ENCODE data around the gene SRM. TPM values are rescaled to one million over a fixed set of nuclear protein-coding genes. Genes with fewer than 3 reads are reported as not detected.
"Not testable (repeated sequence)": the region's sequence is repeated elsewhere in the genome, so short reads cannot be mapped to it uniquely, and the experiment has no call there.

SRM gene
- total RNA-seq, 8 experiments from 2014 or later = 42.6 to 256 (median 75.3) TPM

DNA sequence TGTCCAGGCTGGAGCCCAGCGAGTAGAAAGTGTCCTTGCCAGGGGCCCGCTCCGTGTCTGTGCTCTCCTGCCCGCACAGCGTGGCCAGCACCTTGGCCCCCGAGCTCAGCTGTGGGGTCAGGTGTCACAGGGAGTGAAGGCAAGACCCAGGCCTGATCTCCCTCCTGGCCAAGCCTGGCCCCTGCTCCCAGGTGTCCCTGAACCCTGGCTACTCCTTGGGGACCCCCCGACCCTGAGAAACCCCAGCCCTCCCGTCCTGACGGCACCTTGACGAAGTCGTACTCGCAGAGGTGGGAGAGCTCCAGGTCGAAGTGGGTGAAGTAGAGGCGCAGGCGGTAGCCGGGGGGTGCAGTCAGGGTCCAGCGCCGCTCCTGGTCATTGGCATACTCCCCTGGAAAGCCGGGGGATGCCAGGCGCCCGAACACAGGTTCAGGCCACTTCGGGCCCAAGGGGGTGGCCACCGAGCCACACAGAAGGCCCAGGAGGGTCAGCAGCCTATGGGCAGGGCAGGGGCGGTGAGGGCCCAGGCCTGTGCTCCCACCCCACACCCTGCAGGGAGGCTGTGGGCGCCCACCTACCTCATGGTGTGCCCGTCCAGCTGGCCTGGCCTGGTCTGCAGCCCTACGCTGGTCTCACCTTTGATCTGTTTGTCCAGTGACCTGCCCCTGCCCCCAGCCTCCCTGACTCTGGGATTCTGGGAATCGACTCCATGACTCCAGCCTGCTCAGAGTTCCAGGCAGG lies 13.0 kb downstream of the SRM start, which contains the start of gene MASP2:
Gene MASP2 (minus strand): TSS at position 615 of the 741 bp plus-strand sequence. CDS start 32 bp downstream, at position 583.
- peak in 5 of 8 experiments; percentile 3 to 25 (median 12) for ATAC-seq (replicated peaks in 6 of 8)
- Histone ChIP-seq H3K4me1 (replicated peaks in 1 of 2) (peaks cover 0 to 3% of the 10 kb centered on the region in 2 donors), H3K4me3 (no peak within 1 kb of the TSS), H3K27ac (no peak within 1 kb of the TSS)
- 63 to 100% (median 94%) methylated on average over 2 to 14 of the region's 28 CpGs; no CpG with 5 or more reads in 3 of the 10 experiments for WGBS, 10 experiments
- in situ Hi-C loops (cut with MboI; ENCODE audit: low pct_unique_long_range_greater_than_20kb in 2 of 9, low sequenced_read_pairs in 9 of 9, unreplicated experiment in 9 of 9) = loop anchor here in 4 of 9 experiments (25.0 kb wide), 1 partner anchor 591 kb away; no protein-coding TSS in a partner anchor

DNA sequence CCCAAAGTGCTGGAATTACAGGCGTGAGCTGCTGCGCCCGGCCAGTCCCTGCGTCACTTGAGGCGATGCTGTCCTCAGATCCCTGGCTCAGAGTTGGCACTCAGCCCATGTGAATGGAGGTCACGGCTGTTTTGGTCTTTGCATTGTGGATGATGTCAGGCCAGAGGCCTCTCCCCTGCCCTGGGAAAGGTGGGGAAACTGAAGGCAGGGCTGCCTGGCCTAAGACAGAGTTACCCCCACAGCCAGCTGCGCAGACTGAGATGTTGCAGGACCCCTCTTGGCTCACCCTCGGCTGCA lies 13.6 kb downstream of the SRM start:
- H3K4me3 ChIP-seq = no peak overlapping the region
- in situ Hi-C loops (cut with MboI; ENCODE audit: low pct_unique_long_range_greater_than_20kb in 2 of 9, low sequenced_read_pairs in 9 of 9, unreplicated experiment in 9 of 9) = loop anchor here in 4 of 9 experiments (25.0 kb wide), 1 partner anchor 591 kb away; no protein-coding TSS in a partner anchor
- 80 to 97% (median 93%) methylated on average over 1 to 8 of the region's 8 CpGs; no CpG with 5 or more reads in 7 of the 10 experiments for WGBS, 10 experiments
- peak in 1 of 8 experiments; percentile 4 for ATAC-seq (replicated peaks in 6 of 8)
- peaks cover 0 to 3% of the 10 kb centered on the region in 2 donors for H3K4me1 ChIP-seq (replicated peaks in 1 of 2)
- no peak overlapping the region for H3K27ac ChIP-seq

- 17 to 80% (median 59%) methylated on average over 1 to 17 of the region's 32 CpGs; no CpG with 5 or more reads in 2 of the 10 experiments for WGBS, 10 experiments
- H3K27ac ChIP-seq = no peak overlapping the region
- H3K4me3 ChIP-seq = no peak overlapping the region
- in situ Hi-C loops (cut with MboI; ENCODE audit: low pct_unique_long_range_greater_than_20kb in 2 of 9, low sequenced_read_pairs in 9 of 9, unreplicated experiment in 9 of 9) = loop anchor here in 4 of 9 experiments (25.0 kb wide), 1 partner anchor 592 kb away; no protein-coding TSS in a partner anchor
- peak; percentile 6 to 65 (median 32) for ATAC-seq (replicated peaks in 6 of 8)
- peaks cover 0 to 3% of the 10 kb centered on the region in 2 donors for H3K4me1 ChIP-seq (replicated peaks in 1 of 2)
These were observed 14.2 kb downstream of the SRM start for GRCh38 chr1:11045428-11046269.

DNA sequence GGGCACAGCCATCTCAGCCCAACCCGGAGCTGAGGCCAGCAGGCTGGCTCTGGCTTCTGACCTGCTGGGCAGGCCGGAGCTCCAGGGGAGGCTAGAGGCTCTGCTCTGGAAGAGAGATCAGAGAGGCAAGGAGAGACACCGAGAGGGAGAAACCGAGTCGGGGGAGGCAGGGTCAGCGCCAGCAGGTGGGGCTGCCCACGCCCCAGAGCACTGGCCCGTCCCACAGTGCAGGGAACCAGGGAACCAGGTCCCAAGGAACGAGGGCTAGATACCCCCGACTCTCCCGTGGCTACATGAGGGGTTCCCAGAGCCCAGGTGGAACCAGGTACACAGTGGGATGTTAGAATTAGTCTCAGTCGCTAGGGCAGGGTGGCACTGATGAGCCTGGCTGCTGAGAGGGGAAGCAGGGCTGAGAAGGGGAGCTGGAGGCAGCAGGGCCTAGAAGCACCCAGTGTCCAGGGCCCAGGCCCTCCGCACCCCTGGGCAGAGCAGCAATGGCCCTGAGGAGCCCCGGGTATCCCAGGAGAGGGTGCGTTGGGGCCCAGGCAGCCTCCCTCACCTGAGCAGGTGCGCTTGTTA lies 14.9 kb downstream of the SRM start:
- peak in 4 of 8 experiments; percentile 6 to 27 (median 24) for ATAC-seq (replicated peaks in 6 of 8)
- H3K4me1 ChIP-seq (replicated peaks in 1 of 2) = peaks cover 0 to 3% of the 10 kb centered on the region in 2 donors
- in situ Hi-C loops (cut with MboI; ENCODE audit: low pct_unique_long_range_greater_than_20kb in 2 of 9, low sequenced_read_pairs in 9 of 9, unreplicated experiment in 9 of 9) = loop anchor here in 4 of 9 experiments (25.0 kb wide), 1 partner anchor 592 kb away; no protein-coding TSS in a partner anchor
- no peak overlapping the region for H3K4me3 ChIP-seq
- 25 to 100% (median 86%) methylated on average over 2 to 8 of the region's 16 CpGs; no CpG with 5 or more reads in 4 of the 10 experiments for WGBS, 10 experiments
- H3K27ac ChIP-seq = no peak overlapping the region

DNA sequence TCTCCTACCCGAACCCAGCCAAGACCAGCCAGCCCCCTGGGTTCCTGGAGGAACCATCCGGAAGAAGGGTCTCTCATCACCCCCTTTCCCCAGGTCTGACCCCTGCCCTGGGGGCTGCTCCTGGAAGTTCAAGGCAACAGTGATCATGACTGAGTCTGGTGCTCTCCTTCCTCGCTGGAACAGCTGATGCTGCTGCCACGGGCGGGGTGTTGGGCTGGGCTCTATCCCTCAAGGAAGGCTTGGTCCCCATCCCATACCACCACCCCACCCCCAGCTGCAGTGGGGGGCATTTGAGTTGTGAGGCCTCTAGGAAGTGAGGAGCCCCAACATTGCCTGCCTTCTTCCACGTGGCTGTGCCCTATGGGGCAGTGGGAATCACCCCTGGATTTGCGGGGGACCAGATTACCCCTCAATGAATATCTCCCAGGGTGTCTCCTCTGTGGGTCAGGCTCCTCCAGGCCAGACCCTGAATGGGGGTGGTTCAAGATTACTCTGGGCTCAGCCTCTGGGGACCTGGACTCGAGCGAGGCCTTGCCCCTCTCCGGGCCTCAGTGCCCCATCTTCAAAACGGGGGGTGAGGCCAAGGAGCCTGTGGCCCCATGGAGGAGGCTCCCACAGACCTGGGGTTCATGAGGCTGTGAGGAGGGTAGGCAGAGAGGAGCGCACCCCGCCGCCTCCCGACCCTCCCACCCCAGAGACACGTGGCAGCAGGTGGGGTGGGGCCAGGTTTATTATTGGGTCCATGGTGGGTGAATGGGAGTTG lies 15.6 kb downstream of the SRM start:
- H3K4me1 ChIP-seq (replicated peaks in 1 of 2) = peaks cover 0 to 3% of the 10 kb centered on the region in 2 donors
- H3K4me3 ChIP-seq = no peak overlapping the region
- no peak overlapping the region for H3K27ac ChIP-seq
- peak in 4 of 8 experiments; percentile 2 to 12 (median 6) for ATAC-seq (replicated peaks in 6 of 8)
- in situ Hi-C loops (cut with MboI; ENCODE audit: low pct_unique_long_range_greater_than_20kb in 2 of 9, low sequenced_read_pairs in 9 of 9, unreplicated experiment in 9 of 9) = loop anchor here in 4 of 9 experiments (25.0 kb wide), 1 partner anchor 593 kb away; no protein-coding TSS in a partner anchor
- WGBS, 10 experiments = 42 to 73% (median 66%) methylated on average over 4 to 7 of the region's 16 CpGs; no CpG with 5 or more reads in 7 of the 10 experiments

GRCh38 chr1:11042995-11043874 lies 16.6 kb downstream of the SRM start:
- Histone ChIP-seq H3K27ac (no peak overlapping the region), H3K4me1 (replicated peaks in 1 of 2) (peaks cover 0 to 3% of the 10 kb centered on the region in 2 donors), H3K4me3 (no peak overlapping the region)
- peak in 2 of 8 experiments; percentile 8 to 61 for ATAC-seq (replicated peaks in 6 of 8)
- 60 to 80% (median 70%) methylated on average over 1 to 8 of the region's 19 CpGs; no CpG with 5 or more reads in 6 of the 10 experiments for WGBS, 10 experiments
- in situ Hi-C loops (cut with MboI; ENCODE audit: low pct_unique_long_range_greater_than_20kb in 2 of 9, low sequenced_read_pairs in 9 of 9, unreplicated experiment in 9 of 9) = loop anchor here in 4 of 9 experiments (25.0 kb wide), 1 partner anchor 594 kb away; no protein-coding TSS in a partner anchor

GRCh38 chr1:11042065-11042464 lies 17.8 kb downstream of the SRM start:
- WGBS, 10 experiments = 28 to 77% (median 51%) methylated on average over 2 to 3 of the region's 3 CpGs; no CpG with 5 or more reads in 1 of the 10 experiments
- Histone ChIP-seq H3K27ac (no peak overlapping the region), H3K4me1 (replicated peaks in 1 of 2) (peaks cover 0 to 3% of the 10 kb centered on the region in 2 donors), H3K4me3 (no peak overlapping the region)
- ATAC-seq (replicated peaks in 6 of 8) = no peak
- in situ Hi-C loops (cut with MboI; ENCODE audit: low pct_unique_long_range_greater_than_20kb in 2 of 9, low sequenced_read_pairs in 9 of 9, unreplicated experiment in 9 of 9) = loop anchor here in 4 of 9 experiments (25.0 kb wide), 1 partner anchor 595 kb away; no protein-coding TSS in a partner anchor

- Histone ChIP-seq H3K27ac (no peak overlapping the region), H3K4me1 (replicated peaks in 1 of 2) (peaks cover 0 to 3% of the 10 kb centered on the region in 2 donors), H3K4me3 (no peak overlapping the region)
- in situ Hi-C loops (cut with MboI; ENCODE audit: low pct_unique_long_range_greater_than_20kb in 2 of 9, low sequenced_read_pairs in 9 of 9, unreplicated experiment in 9 of 9) = loop anchor here in 4 of 9 experiments (25.0 kb wide), 1 partner anchor 596 kb away; no protein-coding TSS in a partner anchor
- no peak for ATAC-seq (replicated peaks in 6 of 8)
These were observed 18.8 kb downstream of the SRM start for GRCh38 chr1:11041048-11041447.

DNA sequence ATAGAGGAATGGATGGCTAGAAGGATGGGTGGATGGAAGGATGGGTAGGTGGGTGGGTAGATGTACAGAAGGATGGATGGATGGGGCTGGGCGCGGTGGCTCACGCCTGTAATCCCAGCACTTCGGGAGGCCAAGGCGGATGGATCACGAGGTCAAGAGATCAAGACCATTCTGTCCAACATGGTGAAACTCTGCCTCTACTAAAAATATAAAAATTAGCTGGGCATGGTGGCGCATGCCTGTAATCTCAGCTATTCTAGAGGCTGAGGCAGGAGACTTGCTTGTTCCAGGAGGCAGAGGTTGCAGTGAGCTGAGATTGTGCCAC lies 19.8 kb downstream of the SRM start:
- not testable (repeated sequence) for ATAC-seq (replicated peaks in 6 of 8); H3K4me3 ChIP-seq; H3K27ac ChIP-seq; H3K4me1 ChIP-seq (replicated peaks in 1 of 2)
- in situ Hi-C loops (cut with MboI; ENCODE audit: low pct_unique_long_range_greater_than_20kb in 2 of 9, low sequenced_read_pairs in 9 of 9, unreplicated experiment in 9 of 9) = loop anchor here in 4 of 9 experiments (25.0 kb wide), 1 partner anchor 597 kb away; no protein-coding TSS in a partner anchor
- WGBS, 10 experiments = 10 to 100% (median 73%) methylated on average over 1 to 6 of the region's 7 CpGs; no CpG with 5 or more reads in 1 of the 10 experiments

- no peak for ATAC-seq (replicated peaks in 6 of 8)
- Histone ChIP-seq H3K27ac (no peak overlapping the region), H3K4me1 (replicated peaks in 1 of 2) (no peaks in the 10 kb centered on the region), H3K4me3 (no peak overlapping the region)
- 0 to 80% (median 21%) methylated on average over 1 to 2 of the region's 2 CpGs; no CpG with 5 or more reads in 2 of the 10 experiments for WGBS, 10 experiments
- in situ Hi-C loops (cut with MboI; ENCODE audit: low pct_unique_long_range_greater_than_20kb in 2 of 9, low sequenced_read_pairs in 9 of 9, unreplicated experiment in 9 of 9) = loop anchor here in 5 of 9 experiments (10.0 to 25.0 kb wide), 2 partner anchors 598 to 605 kb away; no protein-coding TSS in a partner anchor
These were observed 20.3 kb downstream of the SRM start for GRCh38 chr1:11039351-11040104.

Data from motor neuron (in vitro differentiated cells).